Motor neuron (in vitro differentiated cells): Measurements from ENCODE around the gene GNA15. TPM values are rescaled to one million over a fixed set of nuclear protein-coding genes. Genes with fewer than 3 reads are reported as not detected.

ENCODE experiments used
- ATAC-seq, 8 experiments: fragments of 200-7000 bp; cut with Tn5 transposase; replicated peaks in 6 of 8; 2 replicates each; pipeline ENCODE4 v1.8.0; 2021; ENCODE audit warnings: mild to moderate bottlenecking in 8 of 8, moderate library complexity in 8 of 8
- H3K27ac ChIP-seq, 2 donors: fragments of 250-450 bp; sonication (Bioruptor Pico); 2 replicates each; pipeline ENCODE4 v1.9.0; 2021; ENCODE audit warnings: antibody characterized with exemption in 2 of 2, mild to moderate bottlenecking in 2 of 2, moderate library complexity in 1 of 2
- H3K4me1 ChIP-seq, 2 donors: fragments of 250-450 bp; sonication (Bioruptor Pico); replicated peaks in 1 of 2; 2 replicates each; pipeline ENCODE4 v1.6.1; 2021; ENCODE audit warnings: antibody characterized with exemption in 2 of 2, mild to moderate bottlenecking in 2 of 2, moderate library complexity in 1 of 2
- H3K4me3 ChIP-seq, 5 donors: fragments of 250-450 bp; sonication (Bioruptor Pico); 2 replicates each; pipeline ENCODE4 v1.9.0; 2021; ENCODE audit warnings: antibody characterized with exemption in 5 of 5, mild to moderate bottlenecking in 5 of 5, moderate library complexity in 4 of 5
- WGBS, 10 experiments: fragments of 450-650 bp; shearing (Covaris generic); methylation state at CpG; one replicate each; pipeline ENCODE4 v1.0.0; 2022; 5-methylcytosine and 5-hydroxymethylcytosine counted together
- in situ Hi-C, 9 experiments: fragments of 400-800 bp; cut with MboI; loops; one replicate each; pipeline ENCODE4 v1.15.0; 2021; ENCODE audit warnings: low sequenced_read_pairs in 9 of 9, low pct_unique_long_range_greater_than_20kb in 2 of 9; ENCODE audit not compliant: unreplicated experiment in 9 of 9
- total RNA-seq, 8 experiments: library from RNA; unstranded; fragments of 300-600 nt; gene quantifications; 2 replicates each; pipeline versions ENCODE4 v1.2.3 to v1.2.4, GENCODE V29; 2022

Gene GNA15
- total RNA-seq, 8 experiments from 2014 or later: 0.22 to 1.3 (median 0.46) TPM; not detected in 4

DNA sequence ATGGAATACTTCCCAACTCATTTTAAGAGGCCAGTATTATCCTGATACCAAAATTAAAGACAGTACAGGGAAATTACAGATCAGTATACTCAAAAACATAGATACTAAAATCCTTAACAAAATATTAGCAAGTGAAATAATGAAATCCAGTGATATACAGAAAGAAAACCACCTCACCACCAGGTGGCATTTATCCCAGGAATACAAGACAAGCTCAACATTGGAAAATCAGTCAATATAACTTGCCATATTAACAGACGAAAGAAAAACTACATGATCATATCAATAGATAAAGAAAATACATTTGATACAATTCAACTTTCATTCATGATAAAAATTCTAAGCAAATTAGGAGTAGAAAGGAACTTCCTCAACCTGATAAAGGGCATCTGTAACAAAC is 6.7 kb upstream of the GNA15 start:
- in situ Hi-C loops: no loop called here
- Histone ChIP-seq H3K4me1 (no peaks in the 10 kb centered on the region), H3K27ac (no peak overlapping the region), H3K4me3 (no peak overlapping the region)
- ATAC-seq: peak in 1 of 8 experiments; percentile 24
- WGBS, 10 experiments: 0 to 30% (median 0%) methylated on average over 1 of the region's 1 CpG; no CpG with 5 or more reads in 4 of the 10 experiments

DNA sequence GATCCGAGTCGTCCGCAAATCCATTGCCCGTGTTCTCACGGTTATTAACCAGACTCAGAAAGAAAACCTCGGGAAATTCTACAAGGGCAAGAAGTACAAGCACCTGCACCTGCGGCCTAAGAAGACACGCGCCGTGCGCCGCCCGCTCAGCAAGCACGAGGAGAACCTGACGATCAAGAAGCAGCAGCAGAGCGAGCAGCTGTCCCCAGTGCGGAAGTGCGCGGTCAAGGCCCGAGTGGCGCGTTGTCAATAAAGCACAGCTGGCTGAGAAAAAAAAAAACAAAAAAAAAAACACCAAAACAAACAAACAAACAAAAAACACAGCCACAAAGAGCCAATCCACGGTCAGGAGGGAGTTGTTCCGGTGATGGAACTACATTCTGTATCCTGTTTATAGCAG is 4.7 kb upstream of the GNA15 start:
- ATAC-seq: no peak
- in situ Hi-C loops: no loop called here
- Histone ChIP-seq H3K4me1 (no peaks in the 10 kb centered on the region), H3K27ac (no peak overlapping the region), H3K4me3 (no peak overlapping the region)
- WGBS, 10 experiments: 91 to 100% (median 94%) methylated on average over 5 to 24 of the region's 24 CpGs

DNA sequence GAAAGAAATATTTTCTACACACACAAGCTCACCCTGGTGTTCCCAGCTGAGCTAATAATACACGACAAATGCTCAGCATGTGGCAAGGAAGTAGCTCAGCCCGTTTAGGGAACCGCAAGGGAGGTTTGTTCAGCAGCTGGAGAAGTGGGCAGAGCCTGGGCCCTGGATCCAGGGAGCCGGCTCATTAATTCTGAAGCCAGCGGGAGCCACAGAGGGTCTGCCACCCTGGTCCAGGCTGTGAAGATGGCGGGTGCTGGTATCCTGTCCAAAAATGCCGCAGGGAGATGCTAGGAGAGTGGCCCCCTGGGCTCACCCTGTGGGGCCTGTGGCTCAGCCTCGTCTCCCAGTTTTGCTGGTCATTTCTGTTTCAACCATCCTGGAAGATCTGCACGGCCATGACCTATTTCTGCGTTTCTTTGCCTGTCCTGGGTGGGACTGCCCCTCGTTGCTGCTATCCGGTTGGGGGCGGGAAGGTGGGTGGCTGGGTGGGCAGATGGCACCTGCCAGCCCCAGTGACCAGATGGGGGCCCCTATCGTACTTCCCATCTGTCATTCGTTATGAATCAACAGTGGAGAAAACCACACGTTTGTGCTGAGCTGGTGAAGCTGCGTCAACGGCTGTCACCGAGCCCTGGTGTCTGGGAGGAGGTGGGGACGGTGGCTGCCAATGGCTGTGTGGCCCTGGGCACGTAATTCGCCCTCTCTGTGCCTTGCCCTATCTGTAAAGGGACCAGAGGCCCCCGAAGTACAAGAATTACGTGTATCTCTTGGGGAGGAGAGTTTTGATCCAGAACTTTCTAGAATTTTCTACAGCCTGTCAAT is 2.7 kb upstream of the GNA15 start:
- H3K4me1 ChIP-seq: no peaks in the 10 kb centered on the region
- ATAC-seq: peak in 5 of 8 experiments; percentile 12 to 66 (median 45)
- 13 to 47% (median 40%) methylated on average over 1 to 9 of the region's 24 CpGs; no CpG with 5 or more reads in 5 of the 10 experiments for whole genome bisulfite sequencing, 10 experiments
- in situ Hi-C loops: no loop called here
- H3K27ac ChIP-seq: no peak overlapping the region
- no peak overlapping the region for H3K4me3 ChIP-seq

DNA sequence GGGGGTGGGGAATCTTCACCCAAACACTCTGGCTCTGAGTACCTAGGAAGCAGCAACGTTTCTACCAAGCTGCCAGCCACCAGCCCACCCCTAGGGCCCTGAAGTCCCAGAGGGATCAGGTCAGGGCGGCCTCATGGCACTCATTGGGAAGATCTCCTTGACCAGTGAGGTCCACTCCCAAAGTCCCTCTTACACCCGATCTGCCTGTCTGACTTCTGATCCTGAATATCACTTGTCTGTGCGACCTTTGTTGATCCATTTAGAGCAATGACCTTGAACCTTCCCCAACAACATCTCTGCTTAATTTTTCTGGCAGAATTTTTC is 2.1 kb upstream of the GNA15 start:
- WGBS, 10 experiments: 50 to 75% (median 68%) methylated on average over 1 to 3 of the region's 4 CpGs; no CpG with 5 or more reads in 5 of the 10 experiments
- no peak overlapping the region for H3K4me3 ChIP-seq
- no peak for ATAC-seq
- in situ Hi-C loops: no loop called here
- no peaks in the 10 kb centered on the region for H3K4me1 ChIP-seq
- no peak overlapping the region for H3K27ac ChIP-seq

DNA sequence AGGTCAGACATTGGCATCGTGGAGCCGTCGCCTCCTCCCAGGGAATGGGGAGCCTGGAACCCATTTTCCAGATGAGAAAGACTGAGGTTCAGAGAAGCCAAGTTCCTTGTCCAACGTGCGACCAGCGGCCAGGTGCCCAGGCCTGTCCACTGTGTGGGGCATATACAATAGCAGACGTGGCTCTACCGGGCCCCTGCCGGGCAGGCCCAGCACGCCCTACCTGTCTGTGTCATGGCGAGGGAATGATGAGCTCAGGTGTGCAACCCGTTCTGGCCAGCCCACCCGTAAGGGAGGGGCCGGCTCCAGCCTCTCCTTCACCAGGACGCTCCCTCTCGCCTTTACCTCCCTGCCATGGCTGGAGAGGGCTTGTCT is 837 bp downstream of the GNA15 start:
- WGBS, 10 experiments: 87 to 93% methylated on average over 2 to 5 of the region's 16 CpGs; no CpG with 5 or more reads in 8 of the 10 experiments
- ATAC-seq: no peak
- no peak overlapping the region for H3K27ac ChIP-seq
- in situ Hi-C loops: no loop called here
- H3K4me1 ChIP-seq: no peaks in the 10 kb centered on the region
- H3K4me3 ChIP-seq: no peak overlapping the region

DNA sequence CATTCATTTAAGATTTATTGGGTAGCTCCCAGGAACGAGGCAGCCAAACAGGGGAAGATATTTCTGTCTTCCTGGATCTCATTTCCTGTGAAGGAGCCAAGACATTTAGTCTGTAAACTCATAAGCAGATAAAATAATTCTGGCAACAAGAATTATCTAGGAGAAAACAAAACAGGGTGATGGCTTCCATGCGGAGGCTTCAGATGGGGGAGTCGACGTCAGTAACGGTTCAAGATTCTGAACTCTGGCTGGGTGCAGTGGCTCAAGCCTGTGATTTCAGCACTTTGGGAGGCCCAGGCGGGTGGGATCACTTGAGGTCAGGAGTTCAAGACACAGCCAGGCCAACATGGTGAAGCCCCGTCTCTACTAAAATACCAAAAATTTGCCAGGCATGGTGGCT is 1.3 kb downstream of the GNA15 start:
- Histone ChIP-seq H3K4me3 (no peak overlapping the region), H3K4me1 (no peaks in the 10 kb centered on the region), H3K27ac (no peak overlapping the region)
- in situ Hi-C loops: no loop called here
- ATAC-seq: no peak
- WGBS, 10 experiments: 17 to 82% (median 29%) methylated on average over 1 to 6 of the region's 7 CpGs; no CpG with 5 or more reads in 5 of the 10 experiments

DNA sequence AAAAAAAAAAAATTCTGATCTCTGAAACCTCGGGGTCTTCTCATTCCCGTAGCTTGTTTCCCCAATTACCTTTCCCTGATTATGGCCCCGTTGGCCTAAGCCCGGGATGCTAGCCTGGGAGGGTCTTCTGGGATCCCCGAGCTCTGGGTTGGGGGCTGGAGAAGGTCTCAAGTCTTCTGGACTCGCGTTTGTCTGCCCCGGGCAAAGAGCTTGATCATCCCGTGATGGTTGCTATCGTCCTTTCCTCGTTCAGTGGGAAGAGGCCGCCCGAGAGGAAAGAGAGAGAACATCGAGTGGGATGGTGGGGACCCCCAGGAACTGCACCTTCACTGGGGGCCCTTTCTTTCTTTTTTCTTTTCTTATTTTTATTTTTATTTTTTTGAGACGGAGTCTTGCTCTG is 2.4 kb downstream of the GNA15 start:
- 60 to 100% (median 77%) methylated on average over 1 to 8 of the region's 15 CpGs; no CpG with 5 or more reads in 4 of the 10 experiments for WGBS, 10 experiments
- Histone ChIP-seq H3K27ac (no peak overlapping the region), H3K4me3 (no peak overlapping the region), H3K4me1 (no peaks in the 10 kb centered on the region)
- in situ Hi-C loops: no loop called here
- ATAC-seq: no peak

DNA sequence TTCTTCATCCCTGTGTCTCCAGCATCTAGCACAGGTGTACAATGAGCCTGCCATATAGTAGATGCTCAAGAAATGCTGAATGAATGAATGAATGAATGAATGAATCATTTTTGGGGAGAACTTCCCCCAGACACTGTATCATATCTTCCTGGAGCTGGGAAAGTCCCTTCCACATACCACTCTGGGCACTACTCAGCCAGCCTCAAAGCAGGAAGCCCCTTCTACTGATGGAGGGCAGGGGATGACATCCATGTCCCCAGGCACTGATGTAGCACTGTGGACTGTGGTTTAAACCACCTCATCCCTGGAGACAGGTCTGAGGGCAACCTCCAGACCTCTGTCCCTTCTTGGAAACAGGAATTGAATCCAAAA is 4.8 kb downstream of the GNA15 start:
- no peak overlapping the region for H3K4me3 ChIP-seq
- H3K4me1 ChIP-seq: no peaks in the 10 kb centered on the region
- ATAC-seq: no peak
- in situ Hi-C loops: no loop called here
- no peak overlapping the region for H3K27ac ChIP-seq

DNA sequence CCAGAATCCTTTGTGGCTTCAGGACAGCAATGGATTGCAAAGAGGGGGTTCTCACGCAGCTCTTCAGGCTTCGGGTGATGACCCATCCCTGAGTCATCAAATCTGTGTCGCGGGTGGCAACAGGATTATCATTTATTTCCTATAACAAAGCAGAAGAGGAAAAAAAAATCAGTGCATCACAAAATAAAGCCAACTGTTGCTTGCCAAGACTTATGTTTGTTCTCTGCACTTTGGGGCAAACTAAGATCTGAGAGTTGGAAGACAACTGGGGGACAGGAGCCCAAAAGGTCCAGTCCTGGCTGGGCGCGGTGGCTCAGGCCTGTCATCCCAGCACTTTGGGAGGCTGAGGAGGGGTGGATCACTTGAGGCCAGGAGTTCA is 6.4 kb downstream of the GNA15 start:
- H3K4me1 ChIP-seq: no peaks in the 10 kb centered on the region
- in situ Hi-C loops: no loop called here
- 20 to 92% (median 73%) methylated on average over 2 to 3 of the region's 6 CpGs; no CpG with 5 or more reads in 4 of the 10 experiments for WGBS, 10 experiments
- ATAC-seq: peak in 3 of 8 experiments; percentile 53 to 91 (median 77)
- no peak overlapping the region for H3K4me3 ChIP-seq
- H3K27ac ChIP-seq: no peak overlapping the region

DNA sequence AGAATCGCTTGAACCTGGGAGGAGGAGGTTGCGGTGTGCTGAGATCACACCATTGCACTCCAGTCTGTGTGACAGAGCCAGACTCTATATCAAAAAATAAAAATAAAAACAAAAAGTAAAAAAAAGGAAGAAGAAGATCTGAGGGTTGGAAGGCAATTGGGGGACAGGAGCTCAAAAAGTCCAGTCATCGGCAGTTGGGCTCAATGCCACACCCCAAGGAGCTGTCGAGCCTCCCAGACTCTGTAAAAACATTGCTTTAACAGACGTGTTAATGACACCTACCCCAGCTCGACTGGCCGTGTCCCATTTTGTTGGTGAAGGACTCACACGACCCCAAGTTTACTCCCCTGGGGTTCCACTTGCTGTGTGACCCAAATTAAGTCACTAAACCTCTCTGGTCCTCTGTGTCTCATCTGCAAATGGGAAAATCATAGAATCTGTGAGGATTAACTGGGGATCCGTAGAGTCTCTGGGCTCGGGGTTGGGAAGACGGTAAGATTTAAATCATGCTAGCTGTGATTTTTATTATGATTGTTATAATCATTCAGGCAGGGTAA is 7.0 kb downstream of the GNA15 start:
- no peak overlapping the region for H3K27ac ChIP-seq
- in situ Hi-C loops: no loop called here
- ATAC-seq: no peak
- WGBS, 10 experiments: 40 to 95% (median 60%) methylated on average over 1 to 10 of the region's 11 CpGs; no CpG with 5 or more reads in 1 of the 10 experiments
- no peak overlapping the region for H3K4me3 ChIP-seq
- H3K4me1 ChIP-seq: no peaks in the 10 kb centered on the region

DNA sequence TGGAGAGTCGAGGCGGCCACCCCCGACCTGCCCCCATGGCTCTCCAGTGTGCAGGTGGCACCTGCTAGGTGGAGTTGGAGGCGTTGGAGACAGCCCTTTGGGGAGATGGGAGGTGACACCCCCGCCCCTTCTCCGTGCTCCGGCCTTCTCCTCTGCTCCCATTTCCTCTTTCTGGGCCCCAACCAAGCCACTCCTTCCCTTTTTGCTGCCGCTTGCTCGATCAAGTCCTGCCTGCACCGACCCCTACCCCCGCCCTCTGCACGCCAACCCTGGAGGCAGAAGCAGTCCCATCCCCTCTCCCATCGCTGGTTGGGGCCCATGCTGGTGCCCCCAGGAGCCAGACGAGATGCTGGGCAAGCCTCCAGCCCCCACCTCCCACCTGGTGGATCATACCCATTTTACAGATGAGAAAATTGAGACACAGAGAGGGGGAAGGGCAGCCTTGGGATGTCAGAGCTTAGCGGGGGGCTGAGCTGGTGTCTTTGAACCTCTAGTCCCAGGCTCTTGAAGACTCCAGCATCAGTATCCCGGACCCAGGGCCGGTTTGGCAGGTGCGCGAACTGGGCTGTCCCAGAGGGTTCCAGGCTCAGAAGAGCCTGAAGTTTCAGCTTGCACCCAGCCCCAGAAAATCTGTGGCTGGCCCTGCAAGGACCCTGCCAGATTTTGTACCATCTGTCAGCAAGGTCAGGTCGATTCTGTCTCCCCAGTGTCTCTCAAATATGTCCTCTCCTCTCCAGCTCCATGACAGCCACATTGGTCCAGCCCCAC is 10.3 kb downstream of the GNA15 start:
- ATAC-seq: no peak
- WGBS, 10 experiments: 10 to 100% (median 75%) methylated on average over 1 to 3 of the region's 20 CpGs; no CpG with 5 or more reads in 4 of the 10 experiments
- no peaks in the 10 kb centered on the region for H3K4me1 ChIP-seq

DNA sequence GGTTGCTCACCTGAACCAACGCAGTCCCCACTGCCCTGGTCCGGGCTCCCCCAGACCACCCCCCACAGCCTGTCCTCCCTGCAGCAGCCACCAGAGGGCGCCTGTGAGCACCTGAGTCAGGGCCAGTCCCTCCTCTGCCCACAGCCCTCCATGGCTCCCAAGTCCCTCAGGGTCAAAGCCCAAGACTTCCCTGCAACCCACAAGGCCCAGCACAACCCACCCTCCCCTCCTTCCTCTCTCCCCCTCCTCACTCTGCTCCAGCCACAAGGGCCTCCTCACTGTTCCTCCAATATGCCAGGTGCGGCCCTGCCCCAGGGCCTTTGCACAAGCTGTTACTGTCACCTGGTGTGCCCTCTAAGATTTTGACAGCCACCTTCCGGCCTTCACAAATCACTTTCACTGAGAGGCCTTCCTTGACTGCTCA is 10.9 kb downstream of the GNA15 start:
- WGBS, 10 experiments: 50 to 80% (median 71%) methylated on average over 1 of the region's 5 CpGs; no CpG with 5 or more reads in 7 of the 10 experiments
- H3K4me3 ChIP-seq: no peak overlapping the region
- H3K4me1 ChIP-seq: no peaks in the 10 kb centered on the region
- H3K27ac ChIP-seq: no peak overlapping the region
- peak in 3 of 8 experiments; percentile 37 to 53 (median 41) for ATAC-seq
- in situ Hi-C loops: no loop called here

More for the DNA sequence above, 10.3 kb downstream of the GNA15 start:
- in situ Hi-C loops: no loop called here
- no peak overlapping the region for H3K27ac ChIP-seq
- H3K4me3 ChIP-seq: no peak overlapping the region

DNA sequence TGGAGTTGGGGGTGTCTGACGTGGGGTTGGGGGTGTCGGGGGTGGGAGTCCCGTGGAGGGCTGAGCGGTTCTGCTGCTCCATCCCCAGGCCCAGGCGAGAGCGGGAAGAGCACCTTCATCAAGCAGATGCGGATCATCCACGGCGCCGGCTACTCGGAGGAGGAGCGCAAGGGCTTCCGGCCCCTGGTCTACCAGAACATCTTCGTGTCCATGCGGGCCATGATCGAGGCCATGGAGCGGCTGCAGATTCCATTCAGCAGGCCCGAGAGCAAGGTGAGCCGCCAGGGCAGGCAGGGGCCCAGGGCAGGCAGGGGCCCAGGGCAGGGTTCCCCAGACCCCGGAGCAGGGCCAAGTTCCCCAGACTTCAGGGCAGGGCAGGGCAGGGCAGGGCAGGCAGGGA is 12.7 kb downstream of the GNA15 start:
- no peak for ATAC-seq
- in situ Hi-C loops: no loop called here
- WGBS, 10 experiments: 49 to 100% (median 89%) methylated on average over 2 to 6 of the region's 20 CpGs; no CpG with 5 or more reads in 7 of the 10 experiments

More for the DNA sequence above, 12.7 kb downstream of the GNA15 start:
- no peaks in the 10 kb centered on the region for H3K4me1 ChIP-seq
- H3K4me3 ChIP-seq: no peak overlapping the region
- H3K27ac ChIP-seq: no peak overlapping the region
